ENCODE measurements around the gene ARID1B. TPM values are rescaled to one million over a fixed set of nuclear protein-coding genes. Genes with fewer than 3 reads are reported as not detected.

ARID1B gene
- total RNA-seq, 1 experiment from 2014 or later, result 91.7 TPM

DNA sequence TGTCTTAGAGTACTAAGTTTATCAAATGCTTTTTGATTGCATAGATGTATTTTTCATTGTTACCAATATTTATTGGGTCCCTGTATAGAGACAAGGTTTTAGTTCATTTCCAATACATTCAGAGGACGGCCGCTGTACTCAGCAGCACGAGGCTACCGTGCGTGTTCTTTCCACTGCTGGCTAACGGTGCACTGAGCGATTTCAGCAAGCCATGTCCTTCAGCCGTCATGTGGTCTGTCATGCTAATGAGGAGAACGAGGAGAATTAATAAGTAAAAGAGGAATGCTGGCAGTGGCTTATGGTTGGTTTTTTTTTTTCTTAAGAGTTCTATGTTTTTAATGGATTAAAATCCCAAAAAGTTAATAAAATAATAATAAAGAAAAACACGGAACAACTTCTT is 253.6 kb downstream of the ARID1B start:
- no peaks in the 10 kb centered on the region for H3K9me3 ChIP-seq (ENCODE audit: control insufficient read depth, insufficient read depth, low read depth, low read length)
- ChIA-PET CTCF (no interaction called here), POLR2A (no interaction called here)
- H3K36me3 ChIP-seq (ENCODE audit: control insufficient read depth, insufficient read depth, low read length), result no peaks in the 10 kb centered on the region; the same call in 1 of the 2 replicates
- H3K4me1 ChIP-seq (ENCODE audit: control insufficient read depth, insufficient read depth, low read length), result peaks cover 14% of the 10 kb centered on the region; the same call in 1 of the 2 replicates
- no TSS peak for BruUV-seq (replicated peaks)
- H3K27ac ChIP-seq (ENCODE audit: low read length), result no peak overlapping the region
- DNase-seq (ENCODE audit: low read depth, low spot score) (no peak), ATAC-seq (no peak)
- TF ChIP-seq, protein P1, sequence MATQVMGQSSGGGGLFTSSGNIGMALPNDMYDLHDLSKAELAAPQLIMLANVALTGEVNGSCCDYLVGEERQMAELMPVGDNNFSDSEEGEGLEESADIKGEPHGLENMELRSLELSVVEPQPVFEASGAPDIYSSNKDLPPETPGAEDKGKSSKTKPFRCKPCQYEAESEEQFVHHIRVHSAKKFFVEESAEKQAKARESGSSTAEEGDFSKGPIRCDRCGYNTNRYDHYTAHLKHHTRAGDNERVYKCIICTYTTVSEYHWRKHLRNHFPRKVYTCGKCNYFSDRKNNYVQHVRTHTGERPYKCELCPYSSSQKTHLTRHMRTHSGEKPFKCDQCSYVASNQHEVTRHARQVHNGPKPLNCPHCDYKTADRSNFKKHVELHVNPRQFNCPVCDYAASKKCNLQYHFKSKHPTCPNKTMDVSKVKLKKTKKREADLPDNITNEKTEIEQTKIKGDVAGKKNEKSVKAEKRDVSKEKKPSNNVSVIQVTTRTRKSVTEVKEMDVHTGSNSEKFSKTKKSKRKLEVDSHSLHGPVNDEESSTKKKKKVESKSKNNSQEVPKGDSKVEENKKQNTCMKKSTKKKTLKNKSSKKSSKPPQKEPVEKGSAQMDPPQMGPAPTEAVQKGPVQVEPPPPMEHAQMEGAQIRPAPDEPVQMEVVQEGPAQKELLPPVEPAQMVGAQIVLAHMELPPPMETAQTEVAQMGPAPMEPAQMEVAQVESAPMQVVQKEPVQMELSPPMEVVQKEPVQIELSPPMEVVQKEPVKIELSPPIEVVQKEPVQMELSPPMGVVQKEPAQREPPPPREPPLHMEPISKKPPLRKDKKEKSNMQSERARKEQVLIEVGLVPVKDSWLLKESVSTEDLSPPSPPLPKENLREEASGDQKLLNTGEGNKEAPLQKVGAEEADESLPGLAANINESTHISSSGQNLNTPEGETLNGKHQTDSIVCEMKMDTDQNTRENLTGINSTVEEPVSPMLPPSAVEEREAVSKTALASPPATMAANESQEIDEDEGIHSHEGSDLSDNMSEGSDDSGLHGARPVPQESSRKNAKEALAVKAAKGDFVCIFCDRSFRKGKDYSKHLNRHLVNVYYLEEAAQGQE (IDR thresholded peaks at IDR 0.05; ENCODE audit: insufficient read depth in 1 of 2, low read depth in 2 of 2, low read length in 1 of 2), result no peak
- TF ChIP-seq SIN3A (IDR thresholded peaks at IDR 0.05; ENCODE audit: borderline replicate concordance, insufficient read depth, low read depth, low read length) (no peak), TCF7L2 (IDR thresholded peaks at IDR 0.05; ENCODE audit: low read depth, low read length) (no peak), POLR2AphosphoS5 (IDR thresholded peaks at IDR 0.05; ENCODE audit: low read depth, low read length) (no peak)
- TF ChIP-seq, protein P2, sequence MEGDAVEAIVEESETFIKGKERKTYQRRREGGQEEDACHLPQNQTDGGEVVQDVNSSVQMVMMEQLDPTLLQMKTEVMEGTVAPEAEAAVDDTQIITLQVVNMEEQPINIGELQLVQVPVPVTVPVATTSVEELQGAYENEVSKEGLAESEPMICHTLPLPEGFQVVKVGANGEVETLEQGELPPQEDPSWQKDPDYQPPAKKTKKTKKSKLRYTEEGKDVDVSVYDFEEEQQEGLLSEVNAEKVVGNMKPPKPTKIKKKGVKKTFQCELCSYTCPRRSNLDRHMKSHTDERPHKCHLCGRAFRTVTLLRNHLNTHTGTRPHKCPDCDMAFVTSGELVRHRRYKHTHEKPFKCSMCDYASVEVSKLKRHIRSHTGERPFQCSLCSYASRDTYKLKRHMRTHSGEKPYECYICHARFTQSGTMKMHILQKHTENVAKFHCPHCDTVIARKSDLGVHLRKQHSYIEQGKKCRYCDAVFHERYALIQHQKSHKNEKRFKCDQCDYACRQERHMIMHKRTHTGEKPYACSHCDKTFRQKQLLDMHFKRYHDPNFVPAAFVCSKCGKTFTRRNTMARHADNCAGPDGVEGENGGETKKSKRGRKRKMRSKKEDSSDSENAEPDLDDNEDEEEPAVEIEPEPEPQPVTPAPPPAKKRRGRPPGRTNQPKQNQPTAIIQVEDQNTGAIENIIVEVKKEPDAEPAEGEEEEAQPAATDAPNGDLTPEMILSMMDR (IDR thresholded peaks at IDR 0.05), result no peak
- in situ Hi-C loops (cut with HindIII; ENCODE audit: low pct_unique_long_range_greater_than_20kb, low sequenced_read_pairs), result no loop called here
- intact Hi-C loops (cut with micrococcal nuclease; ENCODE audit: unreplicated experiment), result no loop called here
- H3K4me3 ChIP-seq (ENCODE audit: low read depth in 2 of 2, low read length in 2 of 2), result no peak overlapping the region
- no peaks in the 10 kb centered on the region for H3K27me3 ChIP-seq (ENCODE audit: control insufficient read depth, insufficient read depth, low read length)

DNA sequence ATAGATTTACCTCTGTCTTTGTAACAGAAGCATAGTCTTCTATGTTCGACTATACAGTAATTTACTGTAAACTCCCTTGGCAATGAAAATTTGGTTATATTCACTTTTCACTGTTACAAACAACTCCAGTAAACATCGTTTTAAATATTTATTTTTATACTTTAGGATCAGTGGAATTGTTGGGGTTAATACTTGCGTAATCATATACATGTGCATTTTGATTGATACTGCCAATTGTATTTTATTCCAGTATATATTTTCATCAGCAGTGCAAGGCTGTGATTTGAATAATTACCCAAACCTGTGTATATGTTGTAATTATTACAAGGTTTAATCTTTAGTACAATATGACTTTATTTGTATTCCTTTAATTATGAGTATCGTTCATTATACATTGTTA is 255.7 kb downstream of the ARID1B start:
- ChIA-PET CTCF (interaction anchor here (2.7 kb wide), 1 partner anchor 13 kb away, joined by 9 read pairs; no protein-coding TSS in a partner anchor), POLR2A (interaction anchor here (0.5 to 0.6 kb wide), 2 partner anchors 95 to 256 kb away, joined by 3 read pairs; partner anchors contain the start of gene ARID1B)
- no TSS peak for BruUV-seq (replicated peaks)
- Histone ChIP-seq H3K27me3 (ENCODE audit: control insufficient read depth, insufficient read depth, low read length) (no peaks in the 10 kb centered on the region), H3K4me1 (ENCODE audit: control insufficient read depth, insufficient read depth, low read length) (peaks cover 16% of the 10 kb centered on the region; the same call in 1 of the 2 replicates), H3K4me3 (ENCODE audit: low read depth in 2 of 2, low read length in 2 of 2) (peak overlapping the region; percentile 48; a peak in 3 of 4 replicates), H3K36me3 (ENCODE audit: control insufficient read depth, insufficient read depth, low read length) (no peaks in the 10 kb centered on the region; the same call in 1 of the 2 replicates), H3K9me3 (ENCODE audit: control insufficient read depth, insufficient read depth, low read depth, low read length) (no peaks in the 10 kb centered on the region), H3K27ac (ENCODE audit: low read length) (peak overlapping the region; percentile 95; the same call in 1 of the 2 replicates)
- ATAC-seq (no peak), DNase-seq (ENCODE audit: low read depth, low spot score) (no peak)
- TF ChIP-seq, protein P1 (IDR thresholded peaks at IDR 0.05; ENCODE audit: insufficient read depth in 1 of 2, low read depth in 2 of 2, low read length in 1 of 2), result no peak
- TF ChIP-seq, protein P2 (IDR thresholded peaks at IDR 0.05), result no peak
- TF ChIP-seq SIN3A (IDR thresholded peaks at IDR 0.05; ENCODE audit: borderline replicate concordance, insufficient read depth, low read depth, low read length), result no peak
- no peak for TF ChIP-seq TCF7L2 (IDR thresholded peaks at IDR 0.05; ENCODE audit: low read depth, low read length)
- no peak for TF ChIP-seq POLR2AphosphoS5 (IDR thresholded peaks at IDR 0.05; ENCODE audit: low read depth, low read length)
- in situ Hi-C loops (cut with HindIII; ENCODE audit: low pct_unique_long_range_greater_than_20kb, low sequenced_read_pairs) (no loop called here), intact Hi-C loops (cut with micrococcal nuclease; ENCODE audit: unreplicated experiment) (no loop called here)
